Progenitor cell of endocrine pancreas (in vitro differentiated cells): ENCODE measurements around the gene ARID5B. TPM values are rescaled to one million over a fixed set of nuclear protein-coding genes. Genes with fewer than 3 reads are reported as not detected.

Source experiments
- DNase-seq: peaks from one replicate; pipeline ENCODE4 v3.0.0; 2021; ENCODE audit warnings: low spot score; ENCODE audit not compliant: unreplicated experiment
- H3K27ac Mint-ChIP-seq: 2 replicates; pipeline ENCODE4 v1.8.0; 2021; ENCODE audit warnings: mild to moderate bottlenecking, moderate library complexity, mixed read lengths
- H3K27me3 Mint-ChIP-seq: 2 replicates; pipeline ENCODE4 v1.8.0; 2021; ENCODE audit warnings: mixed read lengths
- H3K36me3 Mint-ChIP-seq: 2 replicates; pipeline ENCODE4 v1.8.0; 2022; ENCODE audit warnings: mixed read lengths; ENCODE audit not compliant: insufficient read depth
- H3K4me1 Mint-ChIP-seq: 2 replicates; pipeline ENCODE4 v1.8.0; 2021; ENCODE audit warnings: low read depth, mixed read lengths
- H3K4me3 Mint-ChIP-seq: 2 replicates; pipeline ENCODE4 v1.8.0; 2021; ENCODE audit warnings: low read depth, mild to moderate bottlenecking, moderate library complexity, mixed read lengths
- H3K9me3 Mint-ChIP-seq: 2 replicates; pipeline ENCODE4 v1.8.0; 2021; ENCODE audit warnings: low read depth, mixed read lengths
- total RNA-seq: library from RNA; stranded (reverse); gene quantifications from 2 replicates; pipeline ENCODE4 v1.2.1, GENCODE V29; 2021
- TF ChIP-seq, protein P1 (sequence below): fragments of 200-600 bp; sonication (generic); IDR thresholded peaks from one replicate; pipeline ENCODE4 v1.5.0; 2021; ENCODE audit warnings: antibody characterized with exemption, mild to moderate bottlenecking; ENCODE audit not compliant: unreplicated experiment

ARID5B gene
- total RNA-seq, 1 donor from 2014 or later: 19.7 TPM

DNA sequence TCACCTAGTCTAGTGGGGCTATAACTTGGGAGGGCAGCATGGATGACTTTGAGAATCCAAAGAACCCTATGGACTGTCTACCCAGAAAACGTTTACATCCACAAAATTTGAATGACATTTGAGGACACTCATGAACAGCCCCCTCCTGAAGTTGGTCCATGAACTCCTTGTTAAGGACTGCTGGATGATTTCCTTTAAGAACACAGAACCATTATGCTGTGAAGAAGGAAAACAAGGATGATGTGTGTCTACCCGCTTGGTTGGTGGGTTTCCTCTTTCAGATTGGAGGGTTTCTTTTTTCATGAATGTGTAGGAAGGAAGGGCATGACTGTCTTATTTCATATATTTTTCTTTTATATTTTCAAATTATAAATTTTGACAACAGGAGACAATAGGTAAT is 58.3 kb downstream of the ARID5B start:
- Mint-ChIP-seq H3K27ac (no peak overlapping the region), H3K36me3 (peaks cover 16% of the 10 kb centered on the region), H3K4me1 (peaks cover 26% of the 10 kb centered on the region), H3K4me3 (no peak overlapping the region), H3K9me3 (no peaks in the 10 kb centered on the region), H3K27me3 (peaks cover 19% of the 10 kb centered on the region)
- no peak for DNase-seq
- TF ChIP-seq, protein P1, sequence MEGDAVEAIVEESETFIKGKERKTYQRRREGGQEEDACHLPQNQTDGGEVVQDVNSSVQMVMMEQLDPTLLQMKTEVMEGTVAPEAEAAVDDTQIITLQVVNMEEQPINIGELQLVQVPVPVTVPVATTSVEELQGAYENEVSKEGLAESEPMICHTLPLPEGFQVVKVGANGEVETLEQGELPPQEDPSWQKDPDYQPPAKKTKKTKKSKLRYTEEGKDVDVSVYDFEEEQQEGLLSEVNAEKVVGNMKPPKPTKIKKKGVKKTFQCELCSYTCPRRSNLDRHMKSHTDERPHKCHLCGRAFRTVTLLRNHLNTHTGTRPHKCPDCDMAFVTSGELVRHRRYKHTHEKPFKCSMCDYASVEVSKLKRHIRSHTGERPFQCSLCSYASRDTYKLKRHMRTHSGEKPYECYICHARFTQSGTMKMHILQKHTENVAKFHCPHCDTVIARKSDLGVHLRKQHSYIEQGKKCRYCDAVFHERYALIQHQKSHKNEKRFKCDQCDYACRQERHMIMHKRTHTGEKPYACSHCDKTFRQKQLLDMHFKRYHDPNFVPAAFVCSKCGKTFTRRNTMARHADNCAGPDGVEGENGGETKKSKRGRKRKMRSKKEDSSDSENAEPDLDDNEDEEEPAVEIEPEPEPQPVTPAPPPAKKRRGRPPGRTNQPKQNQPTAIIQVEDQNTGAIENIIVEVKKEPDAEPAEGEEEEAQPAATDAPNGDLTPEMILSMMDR: no peak

DNA sequence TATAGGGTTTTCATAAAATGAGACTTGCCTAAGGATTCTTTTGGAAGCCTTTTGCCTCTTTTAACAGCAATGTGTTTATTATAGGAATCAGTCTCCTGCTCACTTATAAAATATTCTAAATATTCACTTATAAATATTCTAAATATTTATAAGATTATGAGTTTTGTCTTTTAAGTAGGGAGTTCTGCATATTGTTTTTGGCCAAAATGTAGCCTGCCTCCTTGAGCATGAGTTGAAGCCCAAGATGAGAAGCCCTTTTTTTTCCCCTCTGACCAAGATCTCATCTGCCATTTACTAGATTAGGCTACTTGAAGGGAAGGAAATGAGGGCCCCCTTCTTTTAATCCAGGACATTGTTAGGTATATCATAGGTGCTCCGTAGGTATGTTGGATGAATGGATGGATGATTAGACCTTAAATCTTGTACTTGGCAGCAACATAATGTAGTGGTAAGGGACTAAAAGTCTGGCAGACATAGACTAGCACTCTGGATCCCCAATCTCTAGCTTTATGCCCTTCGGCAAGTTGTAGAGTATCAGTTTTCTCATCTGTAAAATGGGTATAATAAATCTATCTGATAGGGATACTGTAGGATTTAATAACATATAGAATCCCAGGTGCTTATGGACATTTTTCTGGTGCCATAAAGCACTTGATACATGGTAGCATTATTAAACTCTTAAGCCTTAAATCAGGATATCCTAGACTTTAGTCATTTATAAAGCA is 59.1 kb downstream of the ARID5B start:
- TF ChIP-seq, protein P1: no peak
- H3K27ac Mint-ChIP-seq: no peak overlapping the region
- H3K9me3 Mint-ChIP-seq: no peaks in the 10 kb centered on the region
- H3K36me3 Mint-ChIP-seq: peaks cover 14% of the 10 kb centered on the region
- peaks cover 30% of the 10 kb centered on the region for H3K4me1 Mint-ChIP-seq
- no peak overlapping the region for H3K4me3 Mint-ChIP-seq
- H3K27me3 Mint-ChIP-seq: peaks cover 15% of the 10 kb centered on the region
- no peak for DNase-seq

DNA sequence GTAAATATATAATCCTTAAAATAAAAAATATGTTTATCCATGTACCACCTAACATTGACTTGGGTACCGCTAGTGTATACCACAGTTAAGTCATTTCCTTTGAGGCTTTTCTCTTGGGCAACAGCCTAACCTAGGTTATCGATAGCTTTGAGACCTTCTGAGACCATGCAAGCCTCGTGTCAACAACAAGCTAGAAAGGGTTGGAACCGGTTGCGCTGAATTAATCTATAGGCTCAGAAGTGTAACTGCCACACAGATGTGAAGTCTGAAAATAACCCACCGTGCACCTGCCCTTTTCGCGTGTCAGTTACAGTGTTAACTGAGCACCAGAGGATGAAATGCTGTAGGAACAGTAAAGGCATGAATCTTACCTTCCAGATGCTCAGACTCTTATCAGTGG is 59.8 kb downstream of the ARID5B start:
- Mint-ChIP-seq H3K9me3 (no peaks in the 10 kb centered on the region), H3K27me3 (peaks cover 10% of the 10 kb centered on the region), H3K36me3 (peaks cover 11% of the 10 kb centered on the region), H3K27ac (no peak overlapping the region), H3K4me3 (no peak overlapping the region), H3K4me1 (peaks cover 31% of the 10 kb centered on the region)
- no peak for DNase-seq
- TF ChIP-seq, protein P1: no peak

DNA sequence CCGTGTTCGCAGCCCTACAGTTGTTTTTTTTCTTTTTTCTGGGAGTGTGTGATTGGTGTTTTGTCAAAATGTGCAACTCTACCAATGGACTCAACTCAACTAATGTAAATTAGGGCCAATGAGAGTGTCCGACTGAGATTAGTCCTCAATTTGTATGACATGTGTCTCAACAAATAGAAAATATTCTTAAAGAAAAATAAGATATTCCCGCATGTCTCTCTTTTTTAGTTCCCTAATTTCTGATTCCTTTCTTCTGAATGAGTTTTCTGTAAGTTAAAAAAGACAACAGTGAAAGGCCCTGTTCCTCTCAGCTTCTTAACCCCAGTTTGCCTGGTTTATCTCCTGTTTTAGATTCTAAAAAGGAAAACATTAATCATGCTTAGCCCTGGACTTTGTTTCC is 61.5 kb downstream of the ARID5B start:
- no peak for DNase-seq
- peaks cover 3% of the 10 kb centered on the region for H3K36me3 Mint-ChIP-seq
- H3K4me3 Mint-ChIP-seq: peak overlapping the region; percentile 2
- no peaks in the 10 kb centered on the region for H3K9me3 Mint-ChIP-seq
- TF ChIP-seq, protein P1: no peak
- H3K4me1 Mint-ChIP-seq: peaks cover 45% of the 10 kb centered on the region
- peaks cover under 1% of the 10 kb centered on the region for H3K27me3 Mint-ChIP-seq
- peak overlapping the region; percentile 76 for H3K27ac Mint-ChIP-seq

DNA sequence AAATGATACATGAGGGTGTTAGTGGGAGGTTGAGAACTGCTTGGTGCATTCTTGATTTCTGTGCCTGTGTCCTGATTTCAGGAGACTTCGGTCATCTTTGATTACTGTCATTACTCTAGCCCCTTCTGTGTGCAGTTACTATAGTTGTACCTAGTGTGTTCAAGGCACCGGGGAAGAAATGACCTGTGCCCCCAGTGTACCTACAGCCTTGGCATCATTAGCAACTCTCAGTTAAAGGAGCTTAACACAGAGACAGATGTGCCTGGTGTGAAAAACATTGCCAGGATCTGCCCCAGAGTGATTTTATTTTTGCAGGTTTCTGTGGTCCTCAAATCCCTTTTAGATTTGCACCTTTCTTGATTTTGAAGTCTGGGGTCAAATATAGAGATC is 62.2 kb downstream of the ARID5B start:
- TF ChIP-seq, protein P1: no peak
- peaks cover 51% of the 10 kb centered on the region for H3K4me1 Mint-ChIP-seq
- DNase-seq: no peak
- H3K9me3 Mint-ChIP-seq: no peaks in the 10 kb centered on the region
- H3K36me3 Mint-ChIP-seq: peaks cover 3% of the 10 kb centered on the region
- H3K27ac Mint-ChIP-seq: peak overlapping the region; percentile 90
- no peak overlapping the region for H3K4me3 Mint-ChIP-seq
- no peaks in the 10 kb centered on the region for H3K27me3 Mint-ChIP-seq
